Neural cell (in vitro differentiated cells): Measurements from ENCODE around the gene SKI. TPM values are rescaled to one million over a fixed set of nuclear protein-coding genes. Genes with fewer than 3 reads are reported as not detected.

Experiments
- H2AFZ ChIP-seq: fragments of 200-600, 300-800 bp; sonication (generic), shearing (Covaris generic); 2 replicates; pipeline ENCODE4 v1.6.0; 2014; ENCODE audit warnings: low read depth, mild to moderate bottlenecking, antibody characterized with exemption, low read length, moderate library complexity
- H3F3A ChIP-seq: fragments of 200-600 bp; shearing (Covaris generic); 2 replicates; pipeline ENCODE4 v1.6.1; 2016; ENCODE audit warnings: mild to moderate bottlenecking, moderate library complexity, mixed read lengths, antibody characterized with exemption, low read length; ENCODE audit not compliant: insufficient read depth, poor library complexity, severe bottlenecking
- H3K27ac ChIP-seq: fragments of 200-600, 300-800 bp; sonication (generic), shearing (Covaris generic); 2 replicates; pipeline ENCODE4 v1.5.1; 2014; ENCODE audit warnings: mild to moderate bottlenecking, low read length, moderate library complexity
- H3K27me3 ChIP-seq: fragments of 300-800, 200-600 bp; sonication (generic), shearing (Covaris generic); 2 replicates; pipeline ENCODE4 v1.6.0; 2014; ENCODE audit warnings: mild to moderate bottlenecking, low read depth, low read length, moderate library complexity; ENCODE audit not compliant: insufficient read depth
- H3K36me3 ChIP-seq: fragments of 300-800, 200-600 bp; sonication (generic), shearing (Covaris generic); 2 replicates; pipeline ENCODE4 v1.5.1; 2014; ENCODE audit warnings: mild to moderate bottlenecking, antibody characterized with exemption, low read length, moderate library complexity; ENCODE audit not compliant: insufficient read depth
- H3K4me2 ChIP-seq: fragments of 300-800, 200-600 bp; sonication (generic), shearing (Covaris generic); 2 replicates; pipeline ENCODE4 v1.6.0; 2014; ENCODE audit warnings: mild to moderate bottlenecking, low read length
- H3K4me3 ChIP-seq: fragments of 300-800, 200-600 bp; sonication (generic), shearing (Covaris generic); 2 replicates; pipeline ENCODE4 v1.5.1; 2014; ENCODE audit warnings: mild to moderate bottlenecking, low read length, moderate library complexity
- H3K79me2 ChIP-seq: fragments of 200-600 bp; shearing (Covaris generic); replicated peaks from 2 replicates; pipeline ENCODE4 v1.6.0; 2014; ENCODE audit warnings: mild to moderate bottlenecking, low read length, moderate library complexity; ENCODE audit not compliant: insufficient read depth
- H3K9ac ChIP-seq: fragments of 300-800, 200-600 bp; sonication (generic), shearing (Covaris generic); 2 replicates; pipeline ENCODE4 v1.6.1; 2016; ENCODE audit warnings: mild to moderate bottlenecking, low read length, mixed read lengths
- H3K9me2 ChIP-seq: fragments of 200-600 bp; shearing (Covaris generic); 2 replicates; pipeline ENCODE4 v1.6.1; 2016; ENCODE audit warnings: mild to moderate bottlenecking, low read length, mixed read lengths; ENCODE audit not compliant: insufficient read depth
- H3K9me3 ChIP-seq: fragments of 200-600, 300-800 bp; sonication (generic), shearing (Covaris generic); 2 replicates; pipeline ENCODE4 v1.6.1; 2016; ENCODE audit warnings: mild to moderate bottlenecking, mixed run types, low read length, moderate library complexity, mixed read lengths
- H4K20me1 ChIP-seq: fragments of 200-600 bp; shearing (Covaris generic); 2 replicates; pipeline ENCODE4 v1.6.1; 2016; ENCODE audit warnings: mild to moderate bottlenecking, mixed run types; ENCODE audit not compliant: insufficient read depth
- EP300 ChIP-seq: fragments of 450-650 bp; conservative IDR thresholded peaks from 2 replicates; pipeline ENCODE4 v1.6.1; 2014; ENCODE audit warnings: antibody characterized with exemption, mild to moderate bottlenecking, moderate library complexity; ENCODE audit not compliant: poor library complexity, severe bottlenecking
- EZH2 ChIP-seq: fragments of 200-600, 300-800 bp; shearing (Covaris generic), sonication (generic); IDR thresholded peaks from 2 replicates; pipeline ENCODE4 v1.6.1; 2014; ENCODE audit warnings: antibody characterized with exemption, low read length, borderline replicate concordance, mild to moderate bottlenecking; ENCODE audit not compliant: insufficient read depth, poor library complexity, severe bottlenecking
- MXI1 ChIP-seq: fragments of 450-650 bp; conservative IDR thresholded peaks from 2 replicates; pipeline ENCODE4 v1.6.1; 2014; ENCODE audit warnings: antibody characterized with exemption, mild to moderate bottlenecking; ENCODE audit not compliant: poor library complexity, severe bottlenecking
- POLR2AphosphoS5 ChIP-seq: IDR thresholded peaks from 2 replicates; pipeline ENCODE4 v1.6.1; 2012
- RAD21 ChIP-seq: fragments of 450-650 bp; conservative IDR thresholded peaks from 2 replicates; pipeline ENCODE4 v1.6.1; 2014; ENCODE audit warnings: antibody characterized with exemption, mild to moderate bottlenecking, moderate library complexity
- SMC3 ChIP-seq: fragments of 450-650 bp; conservative IDR thresholded peaks from 2 replicates; pipeline ENCODE4 v1.6.1; 2014; ENCODE audit warnings: antibody characterized with exemption, mild to moderate bottlenecking, moderate library complexity; ENCODE audit not compliant: poor library complexity
- TAF1 ChIP-seq: IDR thresholded peaks from 2 replicates; pipeline ENCODE4 v1.6.1; 2012; ENCODE audit warnings: low read depth
- polyA plus RNA-seq: library from polyadenylated mRNA; depleted of rRNA; stranded (reverse); fragments of >200 nt; gene quantifications from 2 replicates; pipeline ENCODE4 v1.2.3, GENCODE V29; 2014
- TF ChIP-seq, protein P1 (sequence below): IDR thresholded peaks from 2 replicates; pipeline ENCODE4 v1.6.1; 2012; ENCODE audit warnings: borderline replicate concordance
- TF ChIP-seq, protein P2 (sequence below): fragments of 450-650 bp; IDR thresholded peaks from 2 replicates; pipeline ENCODE4 v1.5.1; 2014; ENCODE audit warnings: antibody characterized with exemption, mild to moderate bottlenecking, moderate library complexity; ENCODE audit not compliant: poor library complexity, severe bottlenecking

SKI gene
- polyA plus RNA-seq, 1 donor from 2014 or later = 4.1 TPM

DNA sequence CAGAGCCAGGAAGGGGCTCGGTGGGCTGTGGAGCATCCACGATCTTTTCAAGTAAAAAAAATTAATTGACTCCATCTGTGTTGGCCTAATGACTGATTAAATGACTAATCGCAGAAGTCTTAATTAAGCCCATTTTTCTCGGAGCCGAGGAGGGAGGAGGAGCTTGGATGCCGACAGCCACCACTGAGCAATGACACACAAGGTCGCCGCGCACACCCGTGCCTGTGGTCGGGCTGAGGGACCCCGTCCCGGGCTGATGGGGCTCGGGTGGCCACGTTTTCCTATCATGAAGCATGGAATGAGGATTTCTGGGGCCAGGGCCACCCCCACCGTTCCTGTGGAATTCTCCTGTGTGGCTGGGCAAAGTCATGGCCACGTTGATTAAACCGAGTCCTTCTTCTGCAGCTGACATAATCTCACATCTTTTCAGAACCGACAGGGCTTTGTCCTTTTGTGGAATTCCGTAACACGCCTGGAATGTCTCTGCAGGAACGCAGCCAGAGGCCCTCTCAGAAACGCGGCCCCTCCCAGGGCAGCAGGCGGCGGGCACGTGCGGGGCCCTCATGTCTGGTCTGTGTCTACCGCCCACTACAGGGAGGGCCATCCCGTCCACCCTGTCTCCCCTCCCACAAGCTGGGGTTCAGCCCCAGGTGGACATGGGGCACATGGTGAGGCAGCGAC, 102.5 kb downstream of the SKI start:
- Histone ChIP-seq H3K36me3 (no peaks in the 10 kb centered on the region), H3K9me2 (no peaks in the 10 kb centered on the region), H3K9ac (no peak overlapping the region), H3K9me3 (no peaks in the 10 kb centered on the region), H2AFZ (no peak overlapping the region), H3F3A (no peaks in the 10 kb centered on the region), H3K4me2 (no peak overlapping the region), H3K27me3 (no peaks in the 10 kb centered on the region), H4K20me1 (no peaks in the 10 kb centered on the region), H3K79me2 (no peaks in the 10 kb centered on the region), H3K4me3 (no peak overlapping the region), H3K27ac (no peak overlapping the region)
- TF ChIP-seq, protein P1, sequence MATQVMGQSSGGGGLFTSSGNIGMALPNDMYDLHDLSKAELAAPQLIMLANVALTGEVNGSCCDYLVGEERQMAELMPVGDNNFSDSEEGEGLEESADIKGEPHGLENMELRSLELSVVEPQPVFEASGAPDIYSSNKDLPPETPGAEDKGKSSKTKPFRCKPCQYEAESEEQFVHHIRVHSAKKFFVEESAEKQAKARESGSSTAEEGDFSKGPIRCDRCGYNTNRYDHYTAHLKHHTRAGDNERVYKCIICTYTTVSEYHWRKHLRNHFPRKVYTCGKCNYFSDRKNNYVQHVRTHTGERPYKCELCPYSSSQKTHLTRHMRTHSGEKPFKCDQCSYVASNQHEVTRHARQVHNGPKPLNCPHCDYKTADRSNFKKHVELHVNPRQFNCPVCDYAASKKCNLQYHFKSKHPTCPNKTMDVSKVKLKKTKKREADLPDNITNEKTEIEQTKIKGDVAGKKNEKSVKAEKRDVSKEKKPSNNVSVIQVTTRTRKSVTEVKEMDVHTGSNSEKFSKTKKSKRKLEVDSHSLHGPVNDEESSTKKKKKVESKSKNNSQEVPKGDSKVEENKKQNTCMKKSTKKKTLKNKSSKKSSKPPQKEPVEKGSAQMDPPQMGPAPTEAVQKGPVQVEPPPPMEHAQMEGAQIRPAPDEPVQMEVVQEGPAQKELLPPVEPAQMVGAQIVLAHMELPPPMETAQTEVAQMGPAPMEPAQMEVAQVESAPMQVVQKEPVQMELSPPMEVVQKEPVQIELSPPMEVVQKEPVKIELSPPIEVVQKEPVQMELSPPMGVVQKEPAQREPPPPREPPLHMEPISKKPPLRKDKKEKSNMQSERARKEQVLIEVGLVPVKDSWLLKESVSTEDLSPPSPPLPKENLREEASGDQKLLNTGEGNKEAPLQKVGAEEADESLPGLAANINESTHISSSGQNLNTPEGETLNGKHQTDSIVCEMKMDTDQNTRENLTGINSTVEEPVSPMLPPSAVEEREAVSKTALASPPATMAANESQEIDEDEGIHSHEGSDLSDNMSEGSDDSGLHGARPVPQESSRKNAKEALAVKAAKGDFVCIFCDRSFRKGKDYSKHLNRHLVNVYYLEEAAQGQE = no peak
- no peak for TF ChIP-seq POLR2AphosphoS5
- no peak for TF ChIP-seq RAD21
- TF ChIP-seq TAF1 = no peak
- TF ChIP-seq, protein P2, sequence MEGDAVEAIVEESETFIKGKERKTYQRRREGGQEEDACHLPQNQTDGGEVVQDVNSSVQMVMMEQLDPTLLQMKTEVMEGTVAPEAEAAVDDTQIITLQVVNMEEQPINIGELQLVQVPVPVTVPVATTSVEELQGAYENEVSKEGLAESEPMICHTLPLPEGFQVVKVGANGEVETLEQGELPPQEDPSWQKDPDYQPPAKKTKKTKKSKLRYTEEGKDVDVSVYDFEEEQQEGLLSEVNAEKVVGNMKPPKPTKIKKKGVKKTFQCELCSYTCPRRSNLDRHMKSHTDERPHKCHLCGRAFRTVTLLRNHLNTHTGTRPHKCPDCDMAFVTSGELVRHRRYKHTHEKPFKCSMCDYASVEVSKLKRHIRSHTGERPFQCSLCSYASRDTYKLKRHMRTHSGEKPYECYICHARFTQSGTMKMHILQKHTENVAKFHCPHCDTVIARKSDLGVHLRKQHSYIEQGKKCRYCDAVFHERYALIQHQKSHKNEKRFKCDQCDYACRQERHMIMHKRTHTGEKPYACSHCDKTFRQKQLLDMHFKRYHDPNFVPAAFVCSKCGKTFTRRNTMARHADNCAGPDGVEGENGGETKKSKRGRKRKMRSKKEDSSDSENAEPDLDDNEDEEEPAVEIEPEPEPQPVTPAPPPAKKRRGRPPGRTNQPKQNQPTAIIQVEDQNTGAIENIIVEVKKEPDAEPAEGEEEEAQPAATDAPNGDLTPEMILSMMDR = no peak
- TF ChIP-seq MXI1 = no peak
- TF ChIP-seq SMC3 = no peak
- no peak for TF ChIP-seq EP300
- TF ChIP-seq EZH2 = no peak

DNA sequence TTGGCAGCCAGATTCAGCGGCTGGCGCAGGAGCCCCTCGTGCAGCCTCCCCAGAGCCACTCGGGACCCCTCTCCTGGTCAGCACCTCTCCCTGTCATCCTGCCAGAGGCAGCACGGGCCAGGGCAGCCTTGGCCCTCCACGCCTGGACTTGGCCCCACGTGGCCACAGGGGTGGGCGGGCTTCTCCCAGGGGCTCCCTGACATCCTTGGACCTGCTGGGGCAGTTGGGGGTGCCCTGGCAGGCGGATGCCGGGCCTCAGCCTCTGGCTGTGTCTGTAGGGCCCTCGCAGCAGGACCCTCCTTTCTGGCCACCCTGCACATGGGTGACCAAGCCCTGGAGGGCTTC, 103.1 kb downstream of the SKI start:
- no peaks in the 10 kb centered on the region for H3K36me3 ChIP-seq
- no peaks in the 10 kb centered on the region for H3K9me3 ChIP-seq
- H3K27ac ChIP-seq = no peak overlapping the region

More for the DNA sequence above, 103.1 kb downstream of the SKI start:
- H3K9ac ChIP-seq = no peak overlapping the region
- no peaks in the 10 kb centered on the region for H3K9me2 ChIP-seq
- no peak overlapping the region for H2AFZ ChIP-seq
- no peak overlapping the region for H3K4me2 ChIP-seq
- H3K79me2 ChIP-seq = no peaks in the 10 kb centered on the region
- H4K20me1 ChIP-seq = no peaks in the 10 kb centered on the region
- no peak overlapping the region for H3K4me3 ChIP-seq
- no peaks in the 10 kb centered on the region for H3K27me3 ChIP-seq
- TF ChIP-seq, protein P2 = no peak
- no peak for TF ChIP-seq EZH2
- no peak for TF ChIP-seq SMC3
- TF ChIP-seq EP300 = no peak
- TF ChIP-seq, protein P1 = no peak
- no peak for TF ChIP-seq MXI1
- TF ChIP-seq TAF1 = no peak
- TF ChIP-seq RAD21 = no peak
- TF ChIP-seq POLR2AphosphoS5 = no peak
- no peaks in the 10 kb centered on the region for H3F3A ChIP-seq
